Lung (tissue), 12 donors: ENCODE data around the gene AMOTL2. TPM values are rescaled to one million over a fixed set of nuclear protein-coding genes. Genes with fewer than 3 reads are reported as not detected.

Source experiments
- ATAC-seq: fragments of 200-7000 bp; cut with Tn5 transposase; one replicate; pipeline ENCODE4 v1.9.1; 2020; ENCODE audit warnings: moderate number of reproducible peaks; ENCODE audit not compliant: insufficient read depth, low FRiP score
- DNase-seq, 3 donors: peaks; one replicate each; pipeline ENCODE4 v3.0.0-alpha.2; 2013 to 2017
- H3K27ac ChIP-seq, 2 donors: one replicate each; pipeline ENCODE4 v1.5.1; 2013; ENCODE audit warnings: mild to moderate bottlenecking in 2 of 2, moderate library complexity in 2 of 2, control low read depth in 1 of 2, inconsistent platforms in 1 of 2, low read depth in 1 of 2, low read length in 1 of 2
- H3K27me3 ChIP-seq, 3 donors: one replicate each; pipeline ENCODE4 v1.5.1; 2013; ENCODE audit warnings: low read length in 2 of 3; ENCODE audit not compliant: control insufficient read depth in 3 of 3, insufficient read depth in 3 of 3
- H3K36me3 ChIP-seq, 4 donors: one replicate each; pipeline ENCODE4 v1.5.1; 2013; ENCODE audit warnings: low read length in 4 of 4, mild to moderate bottlenecking in 1 of 4, moderate library complexity in 1 of 4; ENCODE audit not compliant: control insufficient read depth in 4 of 4, insufficient read depth in 4 of 4
- H3K4me1 ChIP-seq, 5 donors: one replicate each; pipeline ENCODE4 v1.5.1; 2013; ENCODE audit warnings: low read length in 5 of 5, mild to moderate bottlenecking in 2 of 5, moderate library complexity in 1 of 5; ENCODE audit not compliant: control insufficient read depth in 5 of 5, insufficient read depth in 5 of 5
- H3K4me3 ChIP-seq: one replicate; pipeline ENCODE4 v1.5.1; 2013; ENCODE audit warnings: mild to moderate bottlenecking, control low read depth, moderate library complexity
- H3K9ac ChIP-seq, 2 donors: one replicate each; pipeline ENCODE4 v1.5.1; 2013; ENCODE audit warnings: low read length in 2 of 2, control low read depth in 1 of 2; ENCODE audit not compliant: insufficient read depth in 1 of 2
- H3K9me3 ChIP-seq, 4 donors: one replicate each; pipeline ENCODE4 v1.5.1; 2013; ENCODE audit warnings: low read length in 3 of 4, mild to moderate bottlenecking in 1 of 4, moderate library complexity in 1 of 4; ENCODE audit not compliant: control insufficient read depth in 4 of 4, insufficient read depth in 3 of 4
- CTCF ChIP-seq: IDR thresholded peaks from 2 replicates; pipeline ENCODE4 v1.5.1; 2012; ENCODE audit warnings: mild to moderate bottlenecking; ENCODE audit errors: control extremely low read depth, extremely low read depth
- WGBS, 2 donors: extraction: QIAGEN DNeasy Blood & Tissue Kit; methylation state at CpG; one replicate each; pipeline ENCODE4 v1.1.7; 2013; 5-methylcytosine and 5-hydroxymethylcytosine counted together
- polyA plus RNA-seq, 2 donors: library from polyadenylated mRNA; stranded (reverse); fragments of 200-250 nt; gene quantifications; one replicate each; pipeline ENCODE4 v1.2.1, GENCODE V29; 2013
- total RNA-seq, 2 donors: library from RNA; depleted of rRNA in 1 of 2; stranded (reverse); fragments of >200 nt in 1 of 2; gene quantifications; one replicate each; pipeline ENCODE4 v1.2.1, GENCODE V29; 2014 to 2021
- donor health status: control.
- donor health status: control.
- donor health status: Bipolar disorder and iron deficiency.
- donor health status: healthy.
- donor health status: DM: yes; HTN: yes; CAD: no.

AMOTL2 gene
- total and polyA plus RNA-seq, 4 donors: 27.4 to 129 (median 75.9) TPM

GRCh38 chr3:134317106-134317947, 56.9 kb downstream of the AMOTL2 start:
- no peak for DNase-seq
- no peak for ATAC-seq
- H3K9ac ChIP-seq: no peak overlapping the region
- no peaks in the 10 kb centered on the region for H3K9me3 ChIP-seq
- H3K36me3 ChIP-seq: no peaks in the 10 kb centered on the region
- peaks cover 0 to 25% (median 8%) of the 10 kb centered on the region in 5 donors for H3K4me1 ChIP-seq
- no peak for TF ChIP-seq CTCF
- H3K4me3 ChIP-seq: no peak overlapping the region
- peak overlapping the region in 1 of 2 donors; percentile 26 for H3K27ac ChIP-seq
- 91 to 94% methylated on average over 6 of the region's 6 CpGs for WGBS, 2 donors
- no peaks in the 10 kb centered on the region for H3K27me3 ChIP-seq

- WGBS, 2 donors: 62 to 76% methylated on average over 14 of the region's 14 CpGs
Observed at GRCh38 chr3:134315286-134316106, 58.8 kb downstream of the AMOTL2 start.

GRCh38 chr3:134314588-134315285, 59.5 kb downstream of the AMOTL2 start:
- WGBS, 2 donors: 68 to 81% methylated on average over 6 of the region's 6 CpGs
- DNase-seq (no peak), ATAC-seq (no peak)
- Histone ChIP-seq H3K9me3 (no peaks in the 10 kb centered on the region), H3K27me3 (no peaks in the 10 kb centered on the region), H3K36me3 (no peaks in the 10 kb centered on the region), H3K9ac (no peak overlapping the region), H3K4me3 (no peak overlapping the region), H3K4me1 (peaks cover 0 to 25% (median 8%) of the 10 kb centered on the region in 5 donors), H3K27ac (peak overlapping the region; percentile 76 to 90)
- no peak for TF ChIP-seq CTCF

More at GRCh38 chr3:134315286-134316106, 58.8 kb downstream of the AMOTL2 start:
- Histone ChIP-seq H3K27ac (peak overlapping the region; percentile 76 to 90), H3K4me1 (peaks cover 0 to 25% (median 8%) of the 10 kb centered on the region in 5 donors), H3K27me3 (no peaks in the 10 kb centered on the region), H3K4me3 (no peak overlapping the region), H3K9ac (no peak overlapping the region), H3K36me3 (no peaks in the 10 kb centered on the region), H3K9me3 (no peaks in the 10 kb centered on the region)
- no peak for TF ChIP-seq CTCF
- ATAC-seq (peak; percentile 14), DNase-seq (peak in 2 of 3 donors; percentile 52 to 67)
